Smooth muscle cell (in vitro differentiated cells): Measurements from ENCODE around the gene FAM20C. TPM values are rescaled to one million over a fixed set of nuclear protein-coding genes. Genes with fewer than 3 reads are reported as not detected.

Experiments used
- DNase-seq: peaks from one replicate; lab custom pipeline; 2025; ENCODE audit not compliant: unreplicated experiment; lab: John Stamatoyannopoulos, UW
- H2AFZ ChIP-seq: fragments of 200-600 bp; sonication (generic); 2 replicates; pipeline ENCODE4 v1.6.0; 2016; ENCODE audit warnings: antibody characterized with exemption, low read depth, mild to moderate bottlenecking
- H3F3A ChIP-seq: fragments of 200-600 bp; sonication (generic); 2 replicates; pipeline ENCODE4 v1.6.0; 2017; ENCODE audit warnings: antibody characterized with exemption, low read depth
- H3K27ac ChIP-seq: fragments of 200-600 bp; sonication (generic); 2 replicates; pipeline ENCODE4 v1.5.1; 2016; ENCODE audit warnings: low read depth, mild to moderate bottlenecking
- H3K27me3 ChIP-seq: fragments of 200-600 bp; sonication (generic); 2 replicates; pipeline ENCODE4 v1.6.1; 2016; ENCODE audit warnings: low read depth, mild to moderate bottlenecking
- H3K36me3 ChIP-seq: fragments of 200-600 bp; sonication (generic); 2 replicates; pipeline ENCODE4 v1.5.1; 2016; ENCODE audit warnings: low read depth
- H3K4me1 ChIP-seq: fragments of 200-600 bp; sonication (generic); 2 replicates; pipeline ENCODE4 v1.5.1; 2016; ENCODE audit warnings: low read depth
- H3K4me2 ChIP-seq: fragments of 200-600 bp; sonication (generic); 2 replicates; pipeline ENCODE4 v1.6.0; 2016; ENCODE audit warnings: mild to moderate bottlenecking
- H3K4me3 ChIP-seq: fragments of 200-600 bp; sonication (generic); 2 replicates; pipeline ENCODE4 v1.5.1; 2016; ENCODE audit warnings: mild to moderate bottlenecking
- H3K79me2 ChIP-seq: fragments of 200-600 bp; sonication (generic); 2 replicates; pipeline ENCODE4 v1.6.0; 2016; ENCODE audit warnings: low read depth, mild to moderate bottlenecking
- H3K9ac ChIP-seq: fragments of 200-600 bp; sonication (generic); 2 replicates; pipeline ENCODE4 v1.6.0; 2016; ENCODE audit warnings: low read depth
- H3K9me3 ChIP-seq: fragments of 200-600 bp; sonication (generic); replicated peaks from 2 replicates; pipeline ENCODE4 v1.5.1; 2016; ENCODE audit warnings: low read depth
- H4K20me1 ChIP-seq: fragments of 200-600 bp; sonication (generic); 2 replicates; pipeline ENCODE4 v1.6.0; 2016; ENCODE audit warnings: low read depth
- CTCF ChIP-seq: fragments of 200-600 bp; sonication (generic); IDR thresholded peaks from 2 replicates; pipeline ENCODE4 v1.5.1; 2017; ENCODE audit warnings: borderline replicate concordance, mild to moderate bottlenecking, antibody characterized with exemption; ENCODE audit not compliant: insufficient read depth, poor library complexity, severe bottlenecking
- WGBS: methylation state at CpG from one replicate; pipeline ENCODE4 v1.1.7; 2016; ENCODE audit warnings: low lambda C conversion rate; 5-methylcytosine and 5-hydroxymethylcytosine counted together
- polyA plus RNA-seq: library from polyadenylated mRNA; unstranded; fragments of >200 nt; fragmentation: Nextera tagmentation; extraction: Ambion mirVana; gene quantifications from 2 replicates; pipeline ENCODE4 v1.2.1, GENCODE V29; 2016
- total RNA-seq: library from RNA; depleted of rRNA; stranded (reverse); fragments of >200 nt; gene quantifications from 2 replicates; pipeline ENCODE4 v1.2.3, GENCODE V29; 2014

FAM20C gene
- total and polyA plus RNA-seq, 2 experiments from 2014 or later, result 5.6 to 6.2 TPM

GRCh38 chr7:191105-191980, 1.0 kb upstream of the FAM20C start:
- H4K20me1 ChIP-seq, result peaks cover 24% of the 10 kb centered on the region
- peak overlapping the region; percentile 71 for H3K4me3 ChIP-seq
- no peaks in the 10 kb centered on the region for H3K36me3 ChIP-seq
- H3K79me2 ChIP-seq, result no peaks in the 10 kb centered on the region
- peaks cover 15% of the 10 kb centered on the region for H3K4me1 ChIP-seq
- H3K27me3 ChIP-seq, result no peaks in the 10 kb centered on the region
- H3K27ac ChIP-seq, result no peak overlapping the region
- H3K9ac ChIP-seq, result no peak overlapping the region
- H3K4me2 ChIP-seq, result peak overlapping the region; percentile 93
- no peaks in the 10 kb centered on the region for H3F3A ChIP-seq
- H3K9me3 ChIP-seq, result no peaks in the 10 kb centered on the region
- no peak for DNase-seq
- 51% methylated on average over 22 of the region's 34 CpGs for WGBS
- H2AFZ ChIP-seq, result no peak overlapping the region
- no peak for TF ChIP-seq CTCF

GRCh38 chr7:192701-193480, 520 bp downstream of the FAM20C start:
- Histone ChIP-seq H3F3A (no peaks in the 10 kb centered on the region), H3K9me3 (no peaks in the 10 kb centered on the region), H3K36me3 (no peaks in the 10 kb centered on the region), H3K79me2 (no peaks in the 10 kb centered on the region), H2AFZ (no peak overlapping the region), H3K4me2 (peak overlapping the region; percentile 93), H3K27ac (no peak overlapping the region), H3K4me3 (peak overlapping the region; percentile 71), H4K20me1 (peaks cover 26% of the 10 kb centered on the region), H3K9ac (no peak overlapping the region), H3K27me3 (no peaks in the 10 kb centered on the region), H3K4me1 (peaks cover 15% of the 10 kb centered on the region)
- TF ChIP-seq CTCF, result no peak
- WGBS, result 0% methylated on average over 41 of the region's 119 CpGs
- no peak for DNase-seq

- Histone ChIP-seq H3K27ac (no peak overlapping the region), H3K9me3 (no peaks in the 10 kb centered on the region), H3K4me1 (peaks cover 15% of the 10 kb centered on the region), H3K79me2 (no peaks in the 10 kb centered on the region), H4K20me1 (peaks cover 26% of the 10 kb centered on the region), H3K4me3 (peak overlapping the region; percentile 64), H3F3A (no peaks in the 10 kb centered on the region), H2AFZ (peak overlapping the region; percentile 49), H3K4me2 (peak overlapping the region; percentile 93), H3K9ac (no peak overlapping the region), H3K27me3 (no peaks in the 10 kb centered on the region), H3K36me3 (no peaks in the 10 kb centered on the region)
- 4% methylated on average over 44 of the region's 57 CpGs for WGBS
- no peak for DNase-seq
- no peak for TF ChIP-seq CTCF
Observed at GRCh38 chr7:193481-194251, 1.3 kb downstream of the FAM20C start.
